Activated CD4-positive, alpha-beta T cell treated with anti-CD3 and anti-CD28 coated beads, Interleukin-2, amount 50 U/mL, for 1 hour (primary cell): ENCODE data around the gene UBB.
A peak's percentile ranks its signal among the peaks of the same experiment; 100 is the strongest.
"Not testable (repeated sequence)": the region's sequence is repeated elsewhere in the genome, so short reads cannot be mapped to it uniquely, and the experiment has no call there.

ENCODE experiments used
- DNase-seq: peaks from one replicate; pipeline ENCODE4 v3.0.0-alpha.2; 2020

Gene UBB

DNA sequence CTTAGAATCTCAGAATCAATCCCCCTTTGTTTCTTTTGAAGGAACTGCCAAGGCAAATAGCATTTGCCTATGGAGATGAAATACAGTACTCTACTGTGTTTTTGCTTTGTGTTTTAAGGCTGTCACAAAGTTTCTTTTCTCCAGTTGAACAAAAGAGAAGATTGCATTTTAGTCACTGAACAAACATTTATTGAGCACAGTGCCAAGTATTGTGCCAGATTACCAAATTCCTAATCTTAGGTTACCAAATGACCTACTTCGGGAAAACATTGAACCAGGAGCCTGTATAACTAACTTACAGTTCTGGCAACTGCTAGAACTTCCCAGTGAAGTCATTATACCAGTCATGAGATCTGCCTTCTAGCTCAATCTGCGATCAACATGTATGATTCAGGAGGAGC lies 3.0 kb upstream of the UBB start:
- DNase-seq, result no peak

DNA sequence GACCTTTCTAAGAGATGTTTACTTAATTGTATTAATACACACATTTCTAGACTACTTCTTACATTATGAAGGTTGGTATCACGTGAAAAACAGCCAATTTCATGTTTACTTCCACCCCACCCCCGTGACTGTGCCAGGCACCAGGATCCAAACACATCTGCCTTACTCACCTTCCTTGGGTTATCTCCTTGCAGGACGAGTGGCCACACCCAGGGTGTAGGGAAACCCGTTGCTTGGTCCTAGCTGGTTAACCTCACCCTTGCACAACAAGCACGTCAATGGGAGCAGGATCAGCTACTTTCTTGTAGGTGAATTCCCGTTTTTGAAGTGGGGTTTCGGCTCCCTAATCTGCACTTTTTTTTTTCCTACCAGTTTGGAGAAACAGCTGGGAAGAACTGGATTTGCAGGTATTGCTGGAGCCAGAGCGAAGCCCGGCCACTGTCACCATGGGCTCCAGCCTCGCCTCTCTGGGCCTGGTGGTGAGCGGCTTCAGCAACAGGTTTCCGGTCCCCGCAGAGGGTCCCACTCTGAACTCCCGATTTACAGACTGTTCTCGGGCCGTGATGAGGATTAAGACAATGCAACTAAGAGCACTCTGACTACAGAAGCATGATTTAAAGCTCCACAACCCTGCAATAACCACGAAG lies 2.1 kb upstream of the UBB start:
- DNase-seq, result no peak

DNA sequence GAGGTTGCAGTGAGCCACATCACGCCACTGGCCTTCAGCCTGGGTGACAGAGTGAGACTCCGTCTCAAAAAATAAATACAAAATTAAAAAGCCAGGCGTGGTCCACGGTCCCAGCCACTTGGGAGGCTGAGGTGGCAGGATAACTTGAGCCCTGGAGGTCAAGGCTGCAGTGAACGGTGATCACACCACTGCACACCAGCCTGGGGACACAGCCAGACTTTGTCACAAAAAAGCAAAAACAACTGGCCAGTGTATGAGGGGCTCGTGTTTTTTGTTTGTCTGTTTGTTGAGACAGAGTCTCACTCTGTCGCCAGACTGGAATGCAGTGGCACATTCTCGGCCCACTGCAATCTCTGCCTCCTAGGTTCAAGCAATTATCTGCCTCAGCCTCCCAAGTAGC lies 1.2 kb upstream of the UBB start:
- DNase-seq, result no peak

DNA sequence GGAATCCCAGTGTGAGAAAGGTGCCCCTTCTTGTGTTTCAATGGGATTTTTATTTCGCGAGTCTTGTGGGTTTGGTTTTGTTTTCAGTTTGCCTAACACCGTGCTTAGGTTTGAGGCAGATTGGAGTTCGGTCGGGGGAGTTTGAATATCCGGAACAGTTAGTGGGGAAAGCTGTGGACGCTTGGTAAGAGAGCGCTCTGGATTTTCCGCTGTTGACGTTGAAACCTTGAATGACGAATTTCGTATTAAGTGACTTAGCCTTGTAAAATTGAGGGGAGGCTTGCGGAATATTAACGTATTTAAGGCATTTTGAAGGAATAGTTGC lies 567 bp downstream of the UBB start:
- no peak for DNase-seq

DNA sequence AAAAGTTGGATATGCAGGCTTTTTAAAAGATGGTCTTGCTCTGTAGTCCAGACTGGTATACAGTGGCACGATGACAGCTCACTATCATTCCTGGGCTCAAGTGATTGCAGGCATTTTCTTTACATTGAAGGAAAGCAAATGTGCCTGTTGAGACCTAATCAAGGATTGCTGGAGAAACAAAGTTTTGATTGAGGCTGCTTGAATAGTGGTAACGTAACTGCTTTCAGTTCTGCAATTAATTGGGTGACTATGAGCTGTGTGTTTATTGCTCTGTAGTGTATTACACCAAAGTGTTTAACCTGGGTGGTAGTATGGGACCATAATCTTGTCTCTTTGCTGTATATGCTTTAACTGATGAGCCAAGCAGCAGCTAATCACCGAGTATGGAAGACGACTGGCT lies 2.3 kb downstream of the UBB start:
- DNase-seq, result no peak

DNA sequence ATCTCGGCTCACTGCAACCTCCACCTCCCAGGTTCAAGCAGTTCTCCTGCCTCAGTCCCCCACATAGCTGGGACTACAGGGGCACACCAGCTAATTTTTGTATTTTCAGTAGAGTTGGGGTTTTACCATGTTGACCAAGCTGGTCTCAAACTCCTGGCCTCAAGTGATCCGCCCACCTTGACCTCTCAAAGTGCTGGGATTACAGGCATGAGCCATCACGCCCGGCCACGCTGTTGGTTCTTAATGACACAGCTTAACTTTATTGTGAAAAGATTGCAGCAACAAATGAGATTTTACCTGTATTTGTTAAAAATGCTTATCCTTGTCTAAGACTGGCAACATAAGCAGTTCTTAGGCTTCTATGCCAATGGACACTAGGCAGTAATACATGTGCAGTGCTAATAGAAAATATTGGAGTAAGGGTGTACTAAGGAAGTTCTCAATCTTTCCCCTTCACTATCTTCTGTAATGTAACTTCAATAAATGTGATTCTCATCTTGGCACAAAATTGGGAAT lies 2.9 kb downstream of the UBB start:
- no peak for DNase-seq

DNA sequence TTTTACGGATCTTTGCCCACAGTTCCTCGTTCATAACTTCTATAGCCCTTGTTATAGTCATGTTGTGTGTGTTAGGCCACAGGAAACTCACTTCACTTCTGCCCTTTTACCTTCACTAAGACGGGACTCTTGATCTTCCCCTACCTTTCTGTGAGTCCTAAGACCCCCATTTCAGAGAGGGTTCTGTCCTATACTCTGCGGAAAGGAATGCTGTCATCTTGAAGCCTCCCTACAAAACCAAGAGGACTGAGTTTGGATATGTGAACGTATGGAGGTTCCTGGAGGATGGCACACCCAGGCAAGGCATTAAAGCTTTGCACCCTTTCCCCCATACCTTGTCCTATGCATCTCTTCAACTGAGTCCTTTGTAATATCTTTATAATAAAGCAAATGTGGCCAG lies 3.7 kb downstream of the UBB start:
- no peak for DNase-seq

DNA sequence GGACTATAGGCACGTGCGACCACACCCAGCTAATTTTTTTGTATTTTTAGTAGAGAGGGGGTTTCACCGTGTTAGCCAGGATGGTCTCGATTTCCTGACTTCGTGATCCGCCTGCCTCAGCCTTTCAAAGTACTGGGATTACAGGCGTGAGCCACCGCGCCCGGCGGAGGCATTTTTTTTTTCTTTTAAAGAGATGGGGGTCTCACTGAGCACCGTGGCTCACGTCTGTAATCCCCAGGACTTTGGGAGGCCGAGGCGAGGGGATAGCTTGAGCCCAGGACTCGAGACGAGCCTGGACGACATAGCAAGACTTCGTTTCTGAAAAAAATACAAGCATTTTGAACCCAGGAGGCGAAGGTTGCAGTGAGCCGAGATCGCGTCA lies 5.2 kb downstream of the UBB start:
- not testable (repeated sequence) for DNase-seq

DNA sequence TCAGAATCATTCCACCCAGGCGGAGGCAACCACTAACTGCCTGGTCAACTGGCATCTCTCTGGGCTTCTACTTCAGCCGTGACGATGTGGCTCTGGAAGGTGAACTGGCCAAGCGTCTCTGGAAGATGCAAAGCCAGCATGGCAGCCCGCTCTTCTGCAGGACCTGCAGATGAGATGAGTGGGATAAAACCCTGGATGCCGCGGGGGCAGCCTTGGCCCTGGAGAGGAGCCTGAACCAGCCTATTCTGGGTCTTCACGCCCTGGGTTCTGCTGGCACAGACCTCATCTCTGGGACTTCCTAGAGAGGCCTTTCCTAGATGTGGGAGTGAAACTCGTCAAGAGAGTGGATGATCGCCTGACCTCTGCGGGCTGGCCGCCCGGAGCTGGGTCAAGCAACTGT lies 10.6 kb downstream of the UBB start:
- no peak for DNase-seq

DNA sequence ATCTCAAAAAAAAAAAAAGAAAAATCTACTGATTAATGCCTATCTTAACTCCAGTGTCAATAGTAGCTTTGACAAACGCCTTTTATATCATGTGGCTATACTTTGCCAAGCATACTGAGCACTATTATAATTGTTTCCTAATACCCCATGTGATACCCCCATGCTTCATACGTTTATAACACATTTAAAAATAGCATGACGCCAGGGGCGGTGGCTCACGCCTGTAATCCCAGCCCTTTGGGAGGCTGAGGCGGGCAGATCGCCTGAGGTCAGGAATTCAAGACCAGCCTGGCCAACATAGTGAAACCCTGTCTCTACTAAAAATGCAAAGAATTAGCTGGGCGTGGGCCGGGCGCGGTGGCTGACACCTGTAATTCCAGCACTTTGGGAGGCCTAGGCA lies 11.6 kb downstream of the UBB start:
- DNase-seq, result not testable (repeated sequence)

DNA sequence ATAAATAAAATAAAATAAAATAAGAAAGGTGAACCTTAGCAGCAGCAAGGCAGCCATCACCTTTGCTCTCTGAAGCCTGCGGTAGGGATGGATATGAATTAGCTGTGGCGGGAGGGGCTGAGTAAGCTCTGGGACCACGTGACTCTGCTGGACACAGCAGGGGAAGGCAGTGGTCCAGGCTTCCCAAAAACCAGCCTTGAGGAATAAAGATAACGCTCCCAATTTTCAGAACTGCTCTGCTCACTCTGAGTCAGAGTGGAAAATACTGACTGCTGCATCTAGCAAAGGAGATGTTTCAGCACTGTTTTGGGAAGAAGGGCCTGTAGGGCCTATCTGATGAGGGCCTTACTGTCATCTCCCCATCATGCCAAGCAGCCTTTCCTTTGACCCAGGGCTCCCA lies 15.0 kb downstream of the UBB start:
- not testable (repeated sequence) for DNase-seq

DNA sequence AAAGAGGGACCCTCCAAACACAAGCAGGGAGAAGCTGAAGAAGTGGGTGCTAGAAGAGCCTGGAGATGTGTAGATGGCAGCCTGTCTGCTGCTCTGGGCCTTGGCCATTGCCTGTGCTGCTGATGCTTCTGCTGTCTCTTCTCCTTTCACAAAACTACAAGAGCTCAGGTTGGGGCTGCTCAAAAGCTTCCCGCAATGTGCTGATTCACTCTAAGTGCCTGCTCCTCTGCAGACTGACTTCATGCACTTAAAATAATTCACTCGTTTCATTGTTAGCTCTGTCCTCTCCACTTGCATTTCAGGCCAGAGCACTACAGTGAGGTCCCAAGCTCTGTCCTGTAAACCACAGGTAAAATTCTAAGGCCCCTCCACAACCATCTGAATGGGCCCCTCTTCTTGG lies 15.8 kb downstream of the UBB start:
- DNase-seq, result not testable (repeated sequence)

DNA sequence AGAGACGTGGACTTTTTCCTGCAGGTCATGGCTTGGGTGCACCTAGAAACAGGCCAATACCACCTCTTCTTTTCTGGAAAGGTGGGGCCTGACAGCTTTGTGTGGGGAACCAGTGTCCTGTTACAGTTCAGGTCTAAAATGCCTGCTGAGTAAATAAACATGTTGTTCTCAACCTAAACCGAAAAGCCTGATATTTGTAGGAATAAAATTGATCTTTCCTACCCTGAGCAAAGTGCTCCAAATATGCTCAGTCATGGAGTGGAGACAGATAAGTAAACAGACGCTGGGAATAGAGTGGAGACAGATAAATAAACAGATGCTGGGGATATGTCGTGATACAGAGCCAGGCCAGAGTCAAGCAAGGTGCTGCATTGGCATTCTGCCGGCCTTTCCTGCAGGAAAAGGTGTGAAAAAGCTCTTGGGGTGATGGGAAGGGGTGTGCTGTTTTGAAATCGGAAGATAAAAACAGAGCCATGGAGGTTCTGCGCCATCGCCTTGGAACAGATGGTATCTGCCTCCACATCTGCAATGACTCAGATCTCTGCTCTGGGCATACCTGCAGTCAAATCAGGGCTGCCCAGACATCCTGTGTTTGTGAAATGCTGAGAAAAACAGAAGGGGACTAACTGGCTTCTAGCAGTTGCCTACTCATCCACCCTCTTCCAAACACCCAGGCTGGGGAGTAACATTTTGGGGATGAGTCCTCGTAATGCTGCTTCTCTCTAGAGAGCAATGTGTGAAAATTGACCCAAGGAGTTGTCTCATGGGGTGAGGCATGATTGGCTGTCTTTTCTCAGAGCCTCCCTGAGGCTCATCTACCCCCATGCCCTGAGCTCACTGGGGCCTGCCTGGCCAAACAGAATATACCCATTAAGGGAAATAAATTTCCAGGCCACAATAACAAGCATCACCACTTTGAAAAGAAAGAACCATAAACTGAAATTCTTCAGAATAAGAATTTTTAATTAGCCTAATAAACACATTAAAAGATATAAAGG lies 17.7 kb downstream of the UBB start:
- no peak for DNase-seq

DNA sequence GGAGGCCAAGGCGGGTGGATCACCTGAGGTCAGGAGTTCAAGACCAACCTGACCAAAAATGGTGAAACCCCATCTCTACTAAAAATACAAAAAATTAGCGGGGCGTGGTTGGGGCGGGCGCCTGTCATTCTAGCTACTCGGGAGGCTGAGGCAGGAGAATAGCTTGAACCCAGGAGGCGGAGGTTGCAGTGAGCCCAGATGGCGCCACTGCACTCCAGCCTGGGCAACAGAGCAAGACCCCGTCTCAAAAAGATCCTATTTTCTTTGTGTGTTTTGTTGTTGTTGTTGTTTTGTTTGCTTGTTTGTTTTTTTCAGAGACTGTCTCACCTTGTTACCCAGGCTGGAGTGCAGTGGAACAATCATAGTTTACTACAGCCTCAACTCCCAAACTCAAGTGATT lies 23.0 kb downstream of the UBB start:
- DNase-seq, result not testable (repeated sequence)

DNA sequence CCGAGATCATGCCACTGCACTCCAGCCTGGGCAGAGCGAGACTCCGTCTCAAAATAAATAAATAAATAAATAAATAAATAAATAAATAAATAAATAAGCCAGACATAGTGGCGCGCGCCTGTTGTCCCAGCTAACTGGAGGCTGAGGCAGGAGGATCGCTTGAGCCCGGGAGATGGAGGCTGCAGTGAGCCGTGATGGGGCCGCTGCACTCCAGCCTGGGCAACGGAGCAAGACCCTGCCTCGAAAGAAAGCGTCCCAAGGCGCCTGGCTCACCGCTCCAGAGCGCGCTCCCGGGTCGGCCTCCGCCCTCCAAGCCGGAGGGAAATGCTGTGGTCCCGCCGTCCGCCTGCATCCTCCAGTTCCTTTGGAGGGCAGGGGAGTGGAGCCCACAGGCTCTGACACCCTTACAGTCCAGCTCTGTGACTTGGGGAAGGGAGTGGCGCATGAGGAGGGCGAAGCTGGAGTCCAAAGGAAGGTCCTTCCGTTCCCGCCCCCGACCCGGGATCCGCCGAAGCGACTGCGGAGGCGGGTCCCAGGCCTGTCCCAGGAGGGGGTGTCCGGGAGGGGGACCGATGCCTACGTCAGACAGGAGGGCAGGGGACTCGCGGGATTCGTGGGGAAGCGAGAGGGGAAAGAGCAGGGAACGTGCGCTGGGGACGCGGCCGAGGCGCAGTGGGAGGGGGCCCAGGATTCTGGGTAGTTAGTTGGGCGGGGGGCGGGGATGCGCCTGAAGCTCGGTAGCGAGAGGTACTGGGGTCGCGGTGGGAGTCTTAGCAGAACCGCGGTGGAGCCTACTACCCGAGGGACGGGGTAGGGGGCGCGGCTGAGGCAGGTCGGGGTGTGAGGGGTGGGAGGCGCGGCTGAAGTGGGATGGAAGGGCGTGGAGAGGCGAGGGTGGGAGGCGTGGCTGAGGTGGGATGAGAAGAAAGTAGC lies 26.1 kb downstream of the UBB start:
- DNase-seq, result no peak

DNA sequence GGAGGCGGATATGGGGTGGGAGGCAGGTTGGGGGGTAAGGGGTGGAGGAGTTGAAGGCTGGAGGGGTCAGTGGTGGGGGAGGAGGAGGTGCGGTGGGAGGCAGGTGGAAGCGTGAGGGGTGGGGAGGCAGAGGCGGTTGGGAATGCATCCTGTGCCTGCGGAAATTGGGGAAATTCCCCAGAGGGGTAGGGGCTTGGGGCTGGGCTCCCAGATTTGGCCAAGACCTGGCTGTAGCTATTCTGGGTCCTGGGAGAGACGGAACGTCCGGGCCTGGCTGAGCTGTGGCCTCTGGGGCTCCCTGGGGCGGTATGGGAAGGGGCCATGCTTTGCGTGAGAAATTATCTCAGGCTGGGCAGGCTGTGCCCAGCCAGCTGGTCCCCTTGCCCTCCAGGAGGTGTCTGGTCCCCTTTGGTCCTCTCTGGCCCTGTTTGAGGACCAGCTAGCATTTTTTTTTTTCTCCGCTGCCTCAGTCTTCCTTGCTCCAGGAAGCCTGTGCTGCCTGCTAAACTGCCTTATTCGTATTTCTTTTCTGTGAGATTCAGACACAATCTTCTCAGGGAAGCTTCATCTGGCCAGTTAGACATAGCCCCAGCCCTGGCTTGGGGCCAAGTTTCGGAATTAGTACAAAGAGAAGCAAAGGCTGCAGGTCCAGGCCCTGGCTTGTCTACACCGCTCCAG lies 27.2 kb downstream of the UBB start:
- no peak for DNase-seq

DNA sequence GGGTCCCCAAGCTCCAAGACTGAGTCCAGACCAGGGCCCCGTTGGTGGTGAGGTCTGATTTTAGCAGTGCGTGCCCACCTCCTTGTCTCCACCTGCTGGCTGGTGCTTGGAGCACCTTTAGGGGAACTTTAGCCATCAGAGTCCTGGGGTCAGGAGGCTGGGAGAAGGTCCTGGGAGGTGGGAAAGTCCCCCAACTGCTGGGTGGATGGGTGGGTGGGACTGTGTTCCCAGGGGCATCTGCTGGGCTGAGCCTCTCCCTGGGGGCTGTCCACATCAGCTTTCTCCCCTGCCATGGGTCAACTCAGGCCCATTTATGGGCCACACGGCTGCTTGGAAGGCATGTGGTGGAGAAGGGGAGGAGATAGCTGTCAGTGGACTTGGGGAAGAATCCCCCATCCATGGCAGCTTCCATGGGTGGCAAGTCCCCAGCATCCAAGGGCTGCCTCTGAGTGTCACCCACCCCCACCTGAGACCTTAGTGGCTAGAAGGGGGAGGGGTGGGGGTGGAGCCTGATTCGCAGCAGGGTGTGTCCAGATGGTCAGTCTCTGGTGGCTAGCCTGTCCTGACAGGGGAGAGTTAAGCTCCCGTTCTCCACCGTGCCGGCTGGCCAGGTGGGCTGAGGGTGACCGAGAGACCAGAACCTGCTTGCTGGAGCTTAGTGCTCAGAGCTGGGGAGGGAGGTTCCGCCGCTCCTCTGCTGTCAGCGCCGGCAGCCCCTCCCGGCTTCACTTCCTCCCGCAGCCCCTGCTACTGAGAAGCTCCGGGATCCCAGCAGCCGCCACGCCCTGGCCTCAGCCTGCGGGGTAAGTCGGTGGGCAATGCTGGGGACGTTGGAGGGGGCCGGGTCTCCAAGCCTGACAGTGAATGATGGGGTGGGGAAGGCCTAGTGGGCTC lies 34.4 kb downstream of the UBB start, which contains the start of gene TRPV2:
Gene TRPV2, plus strand, starts transcription at position 541 of the 894 bp plus-strand sequence. CDS start 2,098 bp downstream, outside the sequence.
- DNase-seq, result peak; percentile 51

DNA sequence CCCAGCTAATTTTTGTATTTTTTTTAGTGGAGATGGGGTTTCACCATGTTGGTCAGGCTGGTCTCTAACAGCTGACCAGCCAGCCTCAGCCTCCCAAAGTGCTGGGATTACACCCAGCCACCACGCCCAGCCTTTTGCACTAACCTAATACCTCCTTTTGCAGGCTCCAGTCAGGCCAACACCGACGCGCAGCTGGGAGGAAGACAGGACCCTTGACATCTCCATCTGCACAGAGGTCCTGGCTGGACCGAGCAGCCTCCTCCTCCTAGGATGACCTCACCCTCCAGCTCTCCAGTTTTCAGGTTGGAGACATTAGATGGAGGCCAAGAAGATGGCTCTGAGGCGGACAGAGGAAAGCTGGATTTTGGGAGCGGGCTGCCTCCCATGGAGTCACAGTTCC lies 36.5 kb downstream of the UBB start:
- no peak for DNase-seq

DNA sequence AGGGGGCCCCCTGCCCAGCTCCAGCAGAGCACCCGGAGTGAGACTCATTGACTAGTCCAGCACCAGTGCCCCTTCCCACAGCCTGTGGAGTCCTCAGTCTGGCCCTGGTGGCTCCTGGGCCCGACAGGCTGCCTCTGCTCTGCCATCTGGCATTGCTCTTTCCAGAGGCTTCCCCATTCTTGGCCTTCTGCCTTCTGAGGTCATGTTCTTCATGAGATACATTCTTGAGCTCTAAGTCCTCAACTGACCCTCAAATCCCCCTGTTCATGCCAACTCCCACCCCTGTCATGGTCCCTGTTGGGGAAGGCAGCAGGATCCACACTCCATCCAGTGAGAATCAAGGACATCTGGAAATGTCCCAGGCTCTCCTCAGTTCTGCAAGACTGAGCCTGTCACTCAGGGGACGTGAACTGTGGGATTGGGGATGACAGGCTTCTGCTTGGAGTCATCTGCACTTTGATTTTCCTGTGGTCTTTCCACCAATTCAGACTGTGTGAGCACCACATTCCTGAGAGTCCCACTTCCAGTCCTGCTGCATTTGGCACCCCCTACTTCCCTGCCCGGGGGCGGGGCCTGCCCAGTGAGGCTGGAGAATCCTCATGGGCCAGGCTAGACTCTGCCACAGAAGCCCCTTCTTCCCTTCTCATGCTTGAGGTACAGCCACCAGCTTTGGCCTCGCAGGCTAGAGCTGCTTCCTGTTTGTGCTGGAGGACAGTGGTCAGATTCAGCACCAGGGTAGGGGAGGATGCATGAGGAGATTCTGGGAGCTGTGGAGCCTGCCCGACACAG lies 37.2 kb downstream of the UBB start:
- no peak for DNase-seq

DNA sequence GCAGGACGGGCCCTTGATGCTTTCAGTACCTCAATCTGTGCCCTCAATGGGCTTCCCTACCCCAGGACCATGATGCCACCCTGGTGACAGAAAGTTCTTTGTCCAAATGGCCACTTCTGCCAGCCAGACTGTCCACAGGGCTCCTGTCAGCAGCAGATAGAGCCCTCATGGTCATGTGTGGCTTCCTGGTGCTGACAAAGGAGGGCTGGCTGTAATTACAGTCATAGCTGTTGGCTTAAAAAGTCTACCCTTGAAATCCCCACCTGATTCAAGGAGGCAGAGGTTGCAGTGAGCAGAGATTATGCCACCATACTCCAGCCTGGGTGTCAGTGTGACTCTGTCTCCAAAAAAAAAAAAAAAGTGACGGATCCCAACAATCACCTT lies 37.8 kb downstream of the UBB start:
- no peak for DNase-seq
